GM21576 (cell line): ENCODE measurements around the gene SAMD3.
A peak's percentile ranks its signal among the peaks of the same experiment; 100 is the strongest.
"Not testable (repeated sequence)": the region's sequence is repeated elsewhere in the genome, so short reads cannot be mapped to it uniquely, and the experiment has no call there.

Source experiments
- ATAC-seq: cut with Tn5 transposase; IDR thresholded peaks from one replicate; pipeline ENCODE4 v1.9.1; 2021; ENCODE audit warnings: mild to moderate bottlenecking, moderate library complexity; ENCODE audit not compliant: unreplicated experiment

Gene SAMD3, protein sequence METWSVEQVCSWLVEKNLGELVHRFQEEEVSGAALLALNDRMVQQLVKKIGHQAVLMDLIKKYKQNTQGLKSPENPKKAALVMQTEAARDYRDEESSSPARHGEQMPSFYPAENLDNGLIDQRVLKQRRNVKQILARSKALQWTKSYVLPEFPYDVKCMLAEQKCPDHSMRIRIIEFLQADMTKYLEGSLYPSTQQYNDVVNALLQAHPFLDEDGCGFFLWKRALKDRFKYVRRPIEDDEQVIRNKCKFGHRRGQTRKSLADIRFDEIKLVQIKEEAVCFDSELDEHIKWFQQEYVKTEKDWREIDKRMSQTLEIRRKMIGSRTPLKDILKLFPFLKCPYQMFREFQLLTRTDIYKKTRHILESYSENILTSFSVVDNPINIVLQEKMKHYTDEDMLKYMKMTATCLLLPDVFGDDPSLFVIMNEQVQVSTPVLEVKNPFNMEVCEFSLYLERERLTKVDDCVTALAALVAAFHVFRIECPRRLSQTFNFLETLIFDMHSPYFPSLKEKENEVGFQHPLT

DNA sequence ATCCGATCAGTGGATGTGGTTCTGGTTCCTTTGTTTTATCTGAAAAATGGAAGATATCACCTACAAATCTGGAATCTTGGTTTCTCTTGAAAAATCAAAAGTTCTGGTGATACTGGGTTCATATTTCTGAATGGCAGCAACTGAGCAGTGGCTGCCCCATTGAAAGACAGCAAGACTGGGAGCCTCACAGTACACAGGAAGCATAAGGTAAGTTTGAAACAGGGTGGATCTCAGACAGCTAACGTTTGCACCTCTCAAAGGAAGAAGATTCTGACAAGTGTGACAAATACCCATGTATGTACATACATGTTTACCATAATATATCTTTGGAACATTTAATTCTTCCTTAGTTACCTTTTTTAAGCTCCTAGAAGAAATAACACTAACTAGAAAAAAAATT lies at the start of gene SAMD3:
Gene SAMD3 (minus strand): TSS at position 177 of the 400 bp plus-strand sequence. CDS start 7,678 bp downstream, outside the sequence.
- ATAC-seq, result no peak

DNA sequence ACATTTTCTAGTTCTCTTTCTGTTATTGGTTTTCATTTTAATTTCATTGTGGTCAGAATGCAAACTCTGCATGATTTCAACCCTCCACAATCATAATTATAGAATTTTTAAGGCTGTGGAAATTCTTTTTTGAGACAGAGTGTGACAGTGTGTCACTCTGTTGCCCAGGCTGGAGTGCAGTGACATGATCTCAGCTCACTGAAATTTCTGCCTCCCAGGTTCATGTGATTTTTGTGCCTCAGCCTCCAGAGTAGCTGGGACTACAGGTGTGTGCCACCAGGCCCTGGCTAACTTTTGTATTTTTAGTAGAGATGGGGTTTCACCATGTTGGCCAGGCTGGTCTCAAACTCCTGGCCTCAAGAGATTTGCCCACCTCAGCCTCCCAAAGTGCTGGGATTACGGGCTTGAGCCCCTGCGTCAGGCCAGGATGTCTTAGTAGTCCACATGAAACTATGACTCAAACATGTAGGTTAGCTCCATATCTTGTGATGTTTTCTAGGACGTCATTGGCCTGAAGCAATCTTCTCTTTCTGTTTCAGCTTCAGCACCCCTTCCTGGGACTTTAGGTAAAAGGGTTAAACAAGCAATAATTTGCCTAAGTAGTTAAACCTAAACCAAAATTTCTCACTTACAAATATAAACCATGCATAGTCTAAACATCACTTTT lies 47.4 kb upstream of the SAMD3 start:
- ATAC-seq, result peak; percentile 95

DNA sequence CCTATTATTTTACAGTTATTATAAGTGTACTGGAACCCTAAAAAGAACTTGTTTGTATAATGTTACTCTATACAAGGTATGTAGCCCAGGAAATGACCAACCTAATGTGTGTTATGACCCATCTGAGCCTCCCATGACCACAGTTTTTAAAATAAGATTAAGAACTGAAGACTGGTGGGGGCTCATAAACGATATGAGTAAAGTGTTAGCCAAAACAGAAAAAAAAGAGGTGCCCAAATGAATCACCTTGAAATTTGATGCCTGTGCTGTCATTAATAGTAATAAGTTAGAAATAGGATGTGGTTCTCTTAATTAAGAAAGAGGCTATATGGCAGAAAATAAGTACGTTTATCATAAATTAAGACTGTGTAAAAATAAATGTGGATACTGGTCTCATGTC lies 42.8 kb upstream of the SAMD3 start:
- ATAC-seq, result not testable (repeated sequence)

DNA sequence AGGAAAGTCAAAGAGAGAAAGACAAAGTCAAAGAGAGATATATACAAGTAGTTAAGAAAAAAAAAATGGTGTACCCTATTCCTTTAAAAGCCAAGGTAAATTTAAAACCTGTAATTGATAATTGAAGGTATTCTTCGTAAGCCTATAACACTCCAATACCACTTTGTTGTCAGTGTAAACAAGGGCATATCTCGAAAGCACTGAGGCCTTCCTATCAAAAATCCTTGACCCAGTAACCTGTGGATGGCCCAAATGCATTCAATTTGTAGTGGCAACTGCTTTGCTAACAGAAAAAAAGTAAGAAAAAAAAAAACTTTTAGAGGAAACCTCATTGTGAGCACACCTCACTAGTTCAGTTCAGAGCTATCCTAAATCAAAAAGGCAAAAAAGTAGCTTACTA lies 39.3 kb upstream of the SAMD3 start:
- no peak for ATAC-seq

DNA sequence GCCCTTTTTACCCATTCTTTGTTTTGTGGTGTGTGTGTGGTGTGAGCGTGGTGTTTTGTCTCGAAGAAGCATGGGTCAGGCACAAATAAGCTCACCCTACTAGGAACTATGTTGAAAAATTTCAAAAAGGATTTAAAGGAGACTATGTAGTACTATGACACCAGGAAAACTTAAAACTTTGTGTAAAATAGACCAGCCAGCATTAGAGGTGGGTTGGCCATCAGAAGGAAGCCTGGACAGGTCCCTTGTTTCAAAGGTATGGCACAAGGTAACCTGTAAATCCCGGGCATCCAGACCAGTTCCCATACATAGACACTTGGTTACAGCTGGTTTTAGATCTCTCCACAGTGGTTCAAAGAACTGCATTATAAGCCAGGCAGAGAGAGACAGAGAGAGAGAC lies 38.8 kb upstream of the SAMD3 start:
- ATAC-seq, result not testable (repeated sequence)

DNA sequence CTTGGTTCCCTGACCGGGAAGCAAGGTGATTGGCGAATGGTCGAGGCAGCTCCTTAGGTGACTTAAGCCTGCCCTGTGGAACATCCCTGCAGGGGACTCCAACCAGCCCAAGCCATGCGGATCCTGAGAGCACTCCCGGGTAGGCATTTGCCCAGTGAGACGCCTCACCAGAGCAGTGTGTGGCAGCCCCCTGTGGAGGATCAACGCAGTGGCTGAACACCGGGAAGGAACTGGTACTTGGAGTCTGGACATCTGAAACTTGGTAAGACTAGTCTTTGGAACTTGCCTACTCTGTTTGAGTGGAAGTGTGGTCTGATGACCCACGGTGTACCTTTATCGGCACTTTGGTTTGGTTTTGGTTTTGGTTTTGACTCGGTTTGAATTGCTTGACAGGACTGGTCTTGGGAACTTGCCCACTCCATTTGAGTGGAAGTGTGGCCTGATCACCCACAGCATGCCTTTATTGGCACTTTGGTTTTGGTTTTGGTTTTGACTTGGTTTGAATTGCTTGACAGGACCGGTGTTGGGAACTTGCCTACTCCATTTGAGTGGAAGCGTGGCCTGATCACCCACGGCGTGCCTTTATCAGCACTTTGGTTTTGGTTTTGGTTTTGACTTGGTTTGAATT lies 38.0 kb upstream of the SAMD3 start:
- peak; percentile 32 for ATAC-seq

DNA sequence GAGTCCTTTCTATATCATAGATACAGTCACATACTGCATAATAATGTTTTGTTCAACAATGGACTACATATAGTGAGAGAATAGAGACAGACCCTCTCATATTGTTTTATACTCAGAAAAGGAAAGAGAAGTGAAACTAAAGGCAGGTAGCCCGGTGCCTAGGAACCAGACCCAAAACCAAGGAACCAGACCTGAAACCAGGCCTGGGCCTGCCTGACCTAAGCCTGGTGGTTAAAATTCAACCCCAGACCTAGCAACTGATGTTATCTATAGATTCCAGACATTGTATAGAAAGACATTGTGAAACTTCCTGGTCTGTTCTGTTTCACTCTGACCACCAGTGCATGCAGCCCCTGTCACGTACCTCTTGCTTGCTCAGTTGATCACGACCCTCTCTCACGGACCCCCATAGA lies 37.3 kb upstream of the SAMD3 start:
- peak; percentile 64 for ATAC-seq

DNA sequence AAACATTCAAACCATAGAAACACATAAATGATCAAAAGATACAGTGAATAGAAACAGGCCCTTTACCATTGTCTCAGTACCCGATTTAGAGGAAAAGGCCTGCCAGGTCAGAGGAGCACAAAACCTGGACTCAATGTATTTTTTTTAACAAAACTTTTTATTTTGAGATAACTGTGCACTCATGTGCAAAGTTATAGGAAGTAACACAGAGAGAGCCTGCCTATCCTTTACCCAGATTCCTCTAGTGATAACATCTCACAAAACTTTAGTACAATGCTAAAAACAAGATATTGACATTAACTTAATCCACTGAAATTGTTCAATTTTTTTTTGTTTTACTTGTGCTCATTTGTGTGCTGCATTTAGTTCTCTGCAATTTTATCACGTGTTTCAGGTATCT lies 36.8 kb upstream of the SAMD3 start:
- ATAC-seq, result peak; percentile 9

DNA sequence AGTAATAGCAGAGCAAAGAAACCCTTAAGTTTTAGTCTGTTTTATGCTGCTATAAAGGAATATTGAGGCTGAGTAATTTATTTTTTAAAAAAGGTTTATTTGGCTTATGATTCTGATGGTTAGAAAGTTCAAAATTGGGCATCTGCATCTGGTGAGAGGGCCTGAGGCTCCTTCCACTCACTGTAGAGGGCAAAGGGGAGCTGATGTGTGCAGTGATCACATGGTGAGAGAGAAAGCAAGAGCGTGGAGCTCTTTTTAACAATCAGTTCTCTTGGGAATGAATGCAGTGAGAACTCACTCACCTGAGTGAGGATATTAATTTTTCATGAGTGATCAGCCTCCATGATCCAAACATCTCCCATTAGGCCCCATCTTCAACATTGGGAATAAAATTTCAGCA lies 36.4 kb upstream of the SAMD3 start:
- no peak for ATAC-seq

DNA sequence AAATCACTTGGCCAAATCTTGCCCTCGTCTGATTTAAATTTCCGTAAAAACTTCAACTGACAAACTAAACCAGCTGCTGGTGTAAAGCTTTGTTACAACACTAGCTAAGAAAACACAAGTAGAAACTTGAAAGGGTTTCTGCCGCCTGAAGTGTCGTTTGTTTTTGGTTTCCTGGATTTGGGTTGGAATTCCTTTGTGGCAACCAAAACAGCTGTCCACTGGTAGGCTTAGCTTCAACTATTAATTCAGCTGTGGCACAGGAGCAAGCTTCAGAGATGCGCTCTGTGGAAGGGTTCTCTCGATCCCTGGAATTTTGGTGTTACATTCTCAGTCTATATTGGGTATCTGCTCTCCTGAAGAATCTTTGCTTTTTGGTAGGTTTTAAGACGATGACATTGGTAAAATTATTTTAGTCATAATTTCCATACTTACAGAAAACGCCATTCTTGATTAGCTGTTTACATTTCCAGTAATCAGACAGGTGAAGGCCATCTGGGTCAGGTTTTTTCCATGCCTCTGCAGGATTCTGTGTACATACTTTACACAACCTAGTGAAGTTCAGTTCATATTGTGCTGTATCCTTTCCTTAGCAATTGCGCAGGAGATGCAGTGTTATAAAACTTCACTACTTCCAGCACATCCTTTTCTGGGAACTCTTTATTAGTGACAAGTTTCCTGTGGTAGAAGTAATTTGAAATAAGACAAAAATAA lies 29.9 kb upstream of the SAMD3 start:
- ATAC-seq, result no peak

DNA sequence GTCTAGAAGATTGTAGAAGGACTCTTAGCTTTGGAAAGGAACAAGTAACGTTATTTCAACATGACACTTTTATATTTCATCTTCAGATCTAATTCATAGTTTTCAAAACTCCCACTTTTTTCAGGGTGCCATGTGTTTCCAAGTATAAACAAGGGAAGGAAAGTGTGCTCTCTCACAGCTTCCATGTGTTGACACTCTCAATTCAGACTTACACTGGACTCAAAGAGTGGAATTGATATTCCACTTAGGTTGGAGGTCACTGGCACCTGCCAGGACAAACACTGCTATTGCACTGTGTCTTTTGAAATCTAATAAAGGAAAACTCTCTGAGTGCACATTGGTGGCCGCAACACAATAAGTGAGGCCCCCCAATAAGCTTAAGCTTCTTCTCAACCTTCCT lies 22.5 kb upstream of the SAMD3 start:
- ATAC-seq, result no peak

DNA sequence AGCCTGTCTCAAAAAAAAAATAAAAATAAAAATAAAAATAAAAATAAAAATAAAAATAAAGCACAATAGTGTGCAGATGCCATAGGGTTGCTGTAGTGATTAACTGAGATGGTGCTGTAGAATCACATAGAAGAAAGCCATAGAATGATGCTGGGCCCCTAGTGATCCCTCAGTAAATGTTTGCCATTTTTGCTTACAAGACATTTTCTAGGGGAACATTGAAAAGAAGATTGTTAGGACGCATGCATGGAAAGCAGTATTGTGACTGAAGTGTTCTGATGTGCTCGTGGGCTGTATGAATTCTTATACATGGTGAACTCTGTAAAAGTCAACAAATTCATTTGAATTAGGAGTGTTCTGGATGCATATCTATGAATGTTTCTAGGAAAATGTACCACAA lies 22.0 kb upstream of the SAMD3 start:
- no peak for ATAC-seq

DNA sequence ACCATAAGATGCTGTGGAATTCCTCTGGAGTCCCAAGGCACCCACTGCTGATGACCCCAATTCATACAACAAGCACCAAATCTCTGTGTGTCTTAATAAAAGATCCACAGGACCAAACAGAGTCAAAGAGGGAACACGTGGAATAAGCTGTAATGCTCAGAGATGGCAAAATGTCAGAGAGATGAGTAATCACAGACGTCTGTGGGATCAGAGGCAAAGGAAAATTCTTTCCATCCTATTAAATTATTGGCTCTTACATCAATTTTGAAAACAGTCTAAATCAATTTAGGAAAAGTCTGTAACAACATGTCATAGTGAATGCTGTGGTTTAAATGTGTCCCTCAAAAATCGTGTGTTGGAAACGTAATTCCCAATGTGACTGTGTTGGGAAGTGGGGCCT lies 17.5 kb upstream of the SAMD3 start:
- no peak for ATAC-seq

DNA sequence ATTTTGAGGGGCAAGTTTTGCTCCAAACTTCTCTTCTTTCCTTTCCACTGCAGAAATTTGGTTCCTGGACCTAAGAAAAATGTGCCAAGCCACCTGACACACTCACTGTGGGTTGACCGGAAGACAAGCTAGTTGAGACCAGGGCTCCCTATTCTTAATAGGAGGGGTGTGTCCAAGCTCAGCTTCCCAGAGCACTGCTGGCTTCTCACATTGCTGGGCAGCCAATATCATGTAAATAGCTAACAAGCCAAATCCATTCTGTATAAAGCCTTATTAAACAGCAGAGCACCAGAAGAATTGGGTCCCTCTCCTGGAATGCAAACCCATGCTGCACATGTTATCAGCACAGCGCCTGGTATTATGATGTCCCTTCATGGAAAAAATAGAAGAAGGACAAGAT lies 17.0 kb upstream of the SAMD3 start:
- no peak for ATAC-seq

DNA sequence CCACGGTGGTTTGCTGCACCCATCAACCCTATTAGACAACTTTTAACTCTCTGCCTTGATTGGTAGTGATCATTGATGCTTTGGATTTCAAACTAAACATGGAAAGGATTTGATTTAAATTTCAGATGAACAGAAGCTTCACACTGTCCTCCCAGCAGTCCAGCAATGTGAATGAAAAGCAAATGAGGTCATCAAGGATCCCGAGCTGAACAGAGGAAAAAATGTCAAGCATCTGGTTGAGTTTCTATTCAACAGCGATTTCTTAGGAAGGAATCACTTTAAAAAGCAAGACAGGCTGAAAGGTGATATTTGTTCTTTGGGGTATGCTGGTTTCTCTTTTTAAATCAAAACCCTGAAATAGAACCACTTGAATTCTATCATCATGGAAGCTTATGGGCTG lies 10.6 kb upstream of the SAMD3 start:
- ATAC-seq, result no peak

DNA sequence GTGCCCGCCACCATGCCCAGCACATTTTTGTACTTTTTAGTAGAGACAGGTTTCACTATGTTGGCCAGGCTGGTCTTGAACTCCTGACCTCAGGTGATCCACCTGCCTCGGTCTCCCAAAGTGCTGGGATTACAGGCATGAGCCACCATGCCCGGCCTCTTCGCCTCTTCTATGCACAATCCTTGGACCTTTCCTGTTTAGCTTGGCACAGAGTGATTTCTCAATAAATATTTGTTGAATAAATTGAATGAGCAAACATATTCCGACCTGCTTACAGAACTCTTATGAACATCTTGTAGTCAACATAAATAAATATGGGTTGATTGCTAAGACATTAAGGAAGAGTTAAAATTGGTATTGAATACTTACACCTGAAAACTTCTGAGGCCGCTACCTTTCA lies 7.8 kb upstream of the SAMD3 start:
- ATAC-seq, result not testable (repeated sequence)

DNA sequence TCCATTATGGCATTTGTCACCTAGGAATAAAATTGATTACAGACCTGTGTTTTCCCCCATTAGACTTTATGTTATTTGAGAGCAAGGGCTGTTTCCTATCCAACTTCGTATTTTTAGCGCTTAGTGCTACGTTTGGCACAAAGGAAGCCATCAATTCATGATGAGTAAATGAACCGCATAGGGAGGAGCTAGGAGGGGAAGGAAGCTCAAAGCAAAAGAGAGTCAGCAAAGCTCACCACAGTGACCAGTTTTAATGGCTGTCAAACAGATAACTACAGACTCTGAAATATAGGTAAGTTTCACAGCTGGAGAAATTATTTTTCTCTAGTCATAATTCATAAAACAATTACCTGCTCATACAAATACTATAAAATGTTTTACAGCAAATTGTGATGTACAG lies 6.9 kb upstream of the SAMD3 start:
- no peak for ATAC-seq

DNA sequence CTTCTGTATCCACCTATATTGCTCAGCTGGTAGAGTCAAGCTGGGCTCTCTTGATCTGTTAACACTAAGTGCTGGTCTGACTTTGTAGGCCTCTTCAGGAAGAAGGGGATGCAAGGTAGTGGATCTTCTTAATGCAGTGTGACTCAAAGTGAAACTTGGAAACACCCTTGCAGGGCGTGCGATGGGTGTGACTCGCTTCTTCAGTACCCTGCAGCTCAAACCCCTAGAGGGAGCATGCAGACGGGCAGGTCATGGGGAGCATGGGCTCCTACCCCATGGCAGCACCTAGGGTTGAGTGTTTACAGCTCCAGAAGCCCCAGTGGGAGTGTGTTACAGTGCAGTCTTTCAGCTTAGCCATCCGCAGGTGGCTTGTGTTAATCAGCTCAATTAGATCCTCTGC lies 757 bp upstream of the SAMD3 start:
- peak; percentile 96 for ATAC-seq

DNA sequence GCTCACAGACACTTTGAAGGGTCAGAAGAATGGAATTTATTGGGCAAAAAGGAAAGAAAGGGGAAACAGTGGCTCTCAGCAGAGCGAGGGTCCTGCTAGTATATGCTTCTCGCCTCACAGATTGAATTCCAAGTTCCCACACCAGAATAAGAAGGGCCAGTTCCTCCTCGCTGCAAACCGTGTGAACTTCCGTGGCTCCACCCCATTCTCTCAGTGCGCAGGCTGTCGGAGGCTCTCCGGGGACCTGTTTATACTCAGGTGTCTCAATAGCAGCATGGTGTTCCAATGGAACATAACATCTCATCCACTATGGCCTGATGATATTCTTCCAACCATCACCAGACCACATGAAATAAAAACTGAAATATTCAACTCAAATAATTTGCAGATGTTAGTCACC lies 4.6 kb downstream of the SAMD3 start:
- no peak for ATAC-seq

DNA sequence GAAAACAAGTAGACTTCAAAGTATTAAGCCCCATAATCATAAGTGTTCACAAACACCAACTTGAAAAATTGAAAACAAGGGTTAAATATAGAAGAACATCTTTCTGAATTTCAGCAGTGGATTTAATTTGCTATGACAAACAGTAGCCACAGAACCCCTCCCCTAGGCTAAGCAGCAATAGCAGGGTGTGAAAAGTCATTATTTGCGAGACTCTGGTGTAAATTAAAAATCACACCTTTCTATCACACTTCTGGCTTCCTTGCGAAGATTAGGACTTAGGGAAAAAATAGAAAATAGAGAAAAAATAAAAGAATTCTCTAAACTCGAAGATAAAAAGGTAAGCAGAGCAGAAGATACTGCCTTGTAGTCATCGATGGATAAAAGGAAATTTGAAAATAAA lies 6.1 kb downstream of the SAMD3 start:
- no peak for ATAC-seq

DNA sequence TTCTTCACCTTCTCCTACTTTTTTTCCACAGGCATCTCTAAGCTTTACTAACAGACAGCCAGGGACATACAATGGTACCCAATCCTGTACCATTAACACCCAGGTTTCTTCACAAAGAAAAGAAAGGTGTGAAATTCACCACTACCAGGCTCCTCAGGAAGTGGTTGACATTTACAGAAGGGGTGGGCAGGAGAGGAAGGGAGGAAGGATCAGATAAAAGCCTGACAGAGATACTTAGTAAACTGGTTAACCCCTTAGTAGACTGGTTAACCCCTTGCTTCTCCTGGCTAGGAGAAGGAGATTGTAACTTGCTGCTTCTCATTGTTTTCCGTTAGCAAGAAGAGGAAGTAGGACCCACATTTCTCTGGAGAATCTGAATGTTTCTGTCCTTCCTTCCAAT lies 7.2 kb downstream of the SAMD3 start:
- ATAC-seq, result no peak
